ENCODE data around the gene ARHGAP21.

Gene ARHGAP21

DNA sequence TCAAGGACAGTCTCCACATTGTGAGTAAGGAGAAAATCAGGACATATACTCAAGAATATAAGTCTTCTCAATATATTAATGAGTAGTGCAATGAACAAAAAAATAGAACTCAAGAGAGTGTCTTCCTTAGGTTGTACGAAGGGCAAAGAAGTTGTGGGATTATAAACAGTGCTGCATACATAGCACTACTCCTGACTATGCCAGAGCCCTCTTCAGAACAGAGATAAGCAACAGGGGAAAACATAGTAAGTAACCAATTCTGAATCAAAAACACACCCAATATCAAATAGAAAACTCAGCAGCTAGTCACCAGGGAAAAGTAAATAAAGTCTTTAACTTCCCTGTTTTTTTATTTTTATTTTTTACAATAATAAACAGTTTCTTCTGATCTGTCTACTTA is 10.6 kb downstream of the ARHGAP21 start:
- WGBS (ENCODE audit: extremely low coverage, insufficient coverage, insufficient read length): no CpG with 5 or more reads among the region's 1 CpG

GRCh38 chr10:24711465-24711864 is 12.2 kb downstream of the ARHGAP21 start:
- Histone ChIP-seq H2BK120ac (ENCODE audit: insufficient read depth, low read length, poor library complexity) (no peak overlapping the region), H3K23ac (ENCODE audit: low read length) (no peak overlapping the region), H2BK5ac (ENCODE audit: low read depth, low read length, poor library complexity) (no peak overlapping the region), H4K91ac (ENCODE audit: low read depth, low read length) (no peak overlapping the region), H3K14ac (ENCODE audit: low read length) (no peak overlapping the region), H3K79me1 (ENCODE audit: low read length) (no peaks in the 10 kb centered on the region), H3K27ac (ENCODE audit: low read depth, low read length) (no peak overlapping the region), H2AFZ (ENCODE audit: insufficient read depth, low read length, poor library complexity) (no peak overlapping the region), H3K79me2 (ENCODE audit: control insufficient read depth, insufficient read depth, low read length, poor library complexity) (peaks cover 8% of the 10 kb centered on the region), H3K4me2 (ENCODE audit: low read length) (no peak overlapping the region), H3K18ac (ENCODE audit: low read length) (no peak overlapping the region), H3K27me3 (ENCODE audit: insufficient read depth, low read length) (no peaks in the 10 kb centered on the region), H4K12ac (ENCODE audit: low read depth, low read length) (no peak overlapping the region), H2AK5ac (ENCODE audit: low read length) (no peak overlapping the region), H3K9ac (ENCODE audit: low read length) (no peak overlapping the region), H3K4me3 (ENCODE audit: low read depth, low read length) (no peak overlapping the region), H4K8ac (ENCODE audit: low read depth, low read length) (no peak overlapping the region), H3K4ac (ENCODE audit: low read depth, low read length) (peak overlapping the region; percentile 72), H3K9me3 (ENCODE audit: insufficient read depth, low read depth, low read length) (peaks cover 2% of the 10 kb centered on the region), H3K4me1 (ENCODE audit: control insufficient read depth in 1 of 2, insufficient read depth in 2 of 2, low read length in 2 of 2) (peaks cover 4 to 5% of the 10 kb centered on the region in 2 experiments), H3K36me3 (ENCODE audit: control insufficient read depth in 1 of 2, insufficient read depth in 2 of 2, low read length in 2 of 2) (peaks cover 0 to 2% of the 10 kb centered on the region in 2 experiments), H2BK12ac (ENCODE audit: low read length) (no peak overlapping the region)
- DNase-seq: no peak
- WGBS (ENCODE audit: extremely low coverage, insufficient coverage, insufficient read length): no CpG with 5 or more reads among the region's 2 CpGs

More for the DNA sequence above, 10.6 kb downstream of the ARHGAP21 start:
- Histone ChIP-seq H3K9me3 (ENCODE audit: insufficient read depth, low read depth, low read length) (peaks cover 2% of the 10 kb centered on the region), H2BK5ac (ENCODE audit: low read depth, low read length, poor library complexity) (no peak overlapping the region), H3K9ac (ENCODE audit: low read length) (no peak overlapping the region), H2BK120ac (ENCODE audit: insufficient read depth, low read length, poor library complexity) (no peak overlapping the region), H3K18ac (ENCODE audit: low read length) (no peak overlapping the region), H3K4ac (ENCODE audit: low read depth, low read length) (peak overlapping the region; percentile 27), H4K91ac (ENCODE audit: low read depth, low read length) (no peak overlapping the region), H3K27ac (ENCODE audit: low read depth, low read length) (no peak overlapping the region), H2AK5ac (ENCODE audit: low read length) (no peak overlapping the region), H2BK12ac (ENCODE audit: low read length) (no peak overlapping the region), H3K4me1 (ENCODE audit: control insufficient read depth in 1 of 2, insufficient read depth in 2 of 2, low read length in 2 of 2) (peaks cover 6 to 8% of the 10 kb centered on the region in 2 experiments), H3K4me2 (ENCODE audit: low read length) (no peak overlapping the region), H3K23ac (ENCODE audit: low read length) (no peak overlapping the region), H3K27me3 (ENCODE audit: insufficient read depth, low read length) (no peaks in the 10 kb centered on the region), H2AFZ (ENCODE audit: insufficient read depth, low read length, poor library complexity) (no peak overlapping the region), H3K36me3 (ENCODE audit: control insufficient read depth in 1 of 2, insufficient read depth in 2 of 2, low read length in 2 of 2) (peaks cover 0 to 2% of the 10 kb centered on the region in 2 experiments), H3K14ac (ENCODE audit: low read length) (no peak overlapping the region), H4K12ac (ENCODE audit: low read depth, low read length) (no peak overlapping the region), H4K8ac (ENCODE audit: low read depth, low read length) (no peak overlapping the region), H3K79me1 (ENCODE audit: low read length) (no peaks in the 10 kb centered on the region), H3K4me3 (ENCODE audit: low read depth, low read length) (no peak overlapping the region), H3K79me2 (ENCODE audit: control insufficient read depth, insufficient read depth, low read length, poor library complexity) (peaks cover 16% of the 10 kb centered on the region)
- no peak for DNase-seq

DNA sequence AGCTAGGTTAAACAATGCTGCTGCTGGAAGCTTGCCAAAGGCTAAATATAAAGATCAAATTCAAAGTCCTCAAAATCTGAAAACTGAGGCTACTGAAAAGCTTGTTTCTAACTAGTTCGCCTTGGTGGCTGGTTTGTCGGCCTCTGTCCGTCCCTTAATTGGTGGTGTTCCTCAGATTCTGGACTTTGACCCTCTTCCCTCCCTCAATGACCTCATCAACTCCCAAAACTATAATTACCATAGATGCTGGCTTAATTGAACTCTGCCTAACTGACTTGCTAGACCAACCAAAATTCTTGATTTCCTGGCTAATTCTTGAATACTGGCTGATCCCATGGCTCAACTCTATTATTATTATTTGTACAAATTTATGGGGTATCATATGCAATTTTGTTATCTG is 15.6 kb downstream of the ARHGAP21 start:
- no peak overlapping the region for H3K9ac ChIP-seq (ENCODE audit: low read length)
- H4K8ac ChIP-seq (ENCODE audit: low read depth, low read length): no peak overlapping the region
- no peak overlapping the region for H4K91ac ChIP-seq (ENCODE audit: low read depth, low read length)
- peaks cover 8% of the 10 kb centered on the region for H3K79me2 ChIP-seq (ENCODE audit: control insufficient read depth, insufficient read depth, low read length, poor library complexity)
- H2BK5ac ChIP-seq (ENCODE audit: low read depth, low read length, poor library complexity): no peak overlapping the region
- no peaks in the 10 kb centered on the region for H3K36me3 ChIP-seq (ENCODE audit: control insufficient read depth in 1 of 2, insufficient read depth in 2 of 2, low read length in 2 of 2)
- no peak for DNase-seq
- no peak overlapping the region for H2BK12ac ChIP-seq (ENCODE audit: low read length)
- H2AK5ac ChIP-seq (ENCODE audit: low read length): no peak overlapping the region
- no peak overlapping the region for H3K4me3 ChIP-seq (ENCODE audit: low read depth, low read length)
- H3K23ac ChIP-seq (ENCODE audit: low read length): no peak overlapping the region
- peak overlapping the region; percentile 36 for H3K4ac ChIP-seq (ENCODE audit: low read depth, low read length)
- no peak overlapping the region for H4K12ac ChIP-seq (ENCODE audit: low read depth, low read length)
- H3K79me1 ChIP-seq (ENCODE audit: low read length): no peaks in the 10 kb centered on the region
- no peak overlapping the region for H2AFZ ChIP-seq (ENCODE audit: insufficient read depth, low read length, poor library complexity)
- H3K27me3 ChIP-seq (ENCODE audit: insufficient read depth, low read length): no peaks in the 10 kb centered on the region
- H3K27ac ChIP-seq (ENCODE audit: low read depth, low read length): no peak overlapping the region
- H3K4me2 ChIP-seq (ENCODE audit: low read length): no peak overlapping the region
- no peak overlapping the region for H3K14ac ChIP-seq (ENCODE audit: low read length)
- no peak overlapping the region for H3K18ac ChIP-seq (ENCODE audit: low read length)
- no peaks in the 10 kb centered on the region for H3K9me3 ChIP-seq (ENCODE audit: insufficient read depth, low read depth, low read length)
- H2BK120ac ChIP-seq (ENCODE audit: insufficient read depth, low read length, poor library complexity): no peak overlapping the region
- no CpG with 5 or more reads among the region's 3 CpGs for WGBS (ENCODE audit: extremely low coverage, insufficient coverage, insufficient read length)
- peaks cover 2% of the 10 kb centered on the region in 2 experiments for H3K4me1 ChIP-seq (ENCODE audit: control insufficient read depth in 1 of 2, insufficient read depth in 2 of 2, low read length in 2 of 2)

- Histone ChIP-seq H4K91ac (ENCODE audit: low read depth, low read length) (no peak overlapping the region), H3K18ac (ENCODE audit: low read length) (no peak overlapping the region), H3K4me1 (ENCODE audit: control insufficient read depth in 1 of 2, insufficient read depth in 2 of 2, low read length in 2 of 2) (peaks cover 2% of the 10 kb centered on the region in 2 experiments), H3K4me3 (ENCODE audit: low read depth, low read length) (no peak overlapping the region), H3K27ac (ENCODE audit: low read depth, low read length) (peak overlapping the region; percentile 5), H2AK5ac (ENCODE audit: low read length) (no peak overlapping the region), H2BK120ac (ENCODE audit: insufficient read depth, low read length, poor library complexity) (no peak overlapping the region), H4K12ac (ENCODE audit: low read depth, low read length) (no peak overlapping the region), H2BK12ac (ENCODE audit: low read length) (no peak overlapping the region), H3K79me1 (ENCODE audit: low read length) (no peaks in the 10 kb centered on the region), H2AFZ (ENCODE audit: insufficient read depth, low read length, poor library complexity) (no peak overlapping the region), H3K79me2 (ENCODE audit: control insufficient read depth, insufficient read depth, low read length, poor library complexity) (peaks cover 8% of the 10 kb centered on the region), H3K14ac (ENCODE audit: low read length) (no peak overlapping the region), H3K9ac (ENCODE audit: low read length) (no peak overlapping the region), H4K8ac (ENCODE audit: low read depth, low read length) (no peak overlapping the region), H3K23ac (ENCODE audit: low read length) (no peak overlapping the region), H3K4me2 (ENCODE audit: low read length) (no peak overlapping the region), H2BK5ac (ENCODE audit: low read depth, low read length, poor library complexity) (no peak overlapping the region), H3K27me3 (ENCODE audit: insufficient read depth, low read length) (no peaks in the 10 kb centered on the region), H3K9me3 (ENCODE audit: insufficient read depth, low read depth, low read length) (no peaks in the 10 kb centered on the region), H3K36me3 (ENCODE audit: control insufficient read depth in 1 of 2, insufficient read depth in 2 of 2, low read length in 2 of 2) (no peaks in the 10 kb centered on the region), H3K4ac (ENCODE audit: low read depth, low read length) (peak overlapping the region; percentile 69)
- DNase-seq: no peak
- WGBS (ENCODE audit: extremely low coverage, insufficient coverage, insufficient read length): no CpG with 5 or more reads among the region's 3 CpGs
Measured at GRCh38 chr10:24707445-24707844, 16.2 kb downstream of the ARHGAP21 start.
